Head of caudate nucleus (tissue), 42 donors: ENCODE results near the gene LRRC1.

ENCODE experiments used
- DNase-seq, 42 donors: peaks; one replicate each; pipeline versions ENCODE4 v3.0.0 to v3.0.0-alpha.2; 2020 to 2021; ENCODE audit warnings: mixed read lengths in 7 of 42
- intact Hi-C: fragments of 100-400 bp; cut with DNase I; formaldehyde crosslinking; loops from one replicate; pipeline ENCODE4 v1.15.0; 2022

Gene LRRC1

GRCh38 chr6:53961679-53962370 lies 167.0 kb downstream of the LRRC1 start:
- no peak for DNase-seq
- intact Hi-C loops = no loop called here

- DNase-seq = no peak
- intact Hi-C loops = no loop called here
Observed at GRCh38 chr6:53962646-53963045, 167.8 kb downstream of the LRRC1 start.

- intact Hi-C loops = no loop called here
- DNase-seq = no peak
Observed at GRCh38 chr6:53967415-53967814, 172.6 kb downstream of the LRRC1 start.
